Neuronal stem cell (in vitro differentiated cells): ENCODE measurements around the gene CALM1.

Source experiments
- DNase-seq: peaks from one replicate; pipeline ENCODE4 v3.0.0-alpha.2; 2013; ENCODE audit warnings: low spot score
- H2AFZ ChIP-seq: one replicate; pipeline ENCODE4 v1.6.1; 2013; ENCODE audit warnings: mild to moderate bottlenecking, low read length, inconsistent platforms
- H2AK5ac ChIP-seq: 2 replicates; pipeline ENCODE4 v1.6.1; 2013; ENCODE audit warnings: low read depth, mild to moderate bottlenecking, inconsistent platforms, low read length, moderate library complexity, mixed read lengths
- H2BK120ac ChIP-seq: 2 replicates; pipeline ENCODE4 v1.6.1; 2013; ENCODE audit warnings: low read depth, mild to moderate bottlenecking, inconsistent platforms, low read length, moderate library complexity, mixed read lengths
- H2BK12ac ChIP-seq: one replicate; pipeline ENCODE4 v1.6.1; 2013; ENCODE audit warnings: low read length, inconsistent platforms
- H2BK15ac ChIP-seq: 2 replicates; pipeline ENCODE4 v1.6.1; 2013; ENCODE audit warnings: mild to moderate bottlenecking, low read length, inconsistent platforms, mixed read lengths
- H2BK5ac ChIP-seq: one replicate; pipeline ENCODE4 v1.6.1; 2013; ENCODE audit warnings: inconsistent platforms, mild to moderate bottlenecking, low read length, moderate library complexity
- H3K14ac ChIP-seq: one replicate; pipeline ENCODE4 v1.6.1; 2013; ENCODE audit warnings: low read length, inconsistent platforms
- H3K18ac ChIP-seq: 2 replicates; pipeline ENCODE4 v1.6.1; 2013; ENCODE audit warnings: low read length, inconsistent platforms
- H3K23ac ChIP-seq: 2 replicates; pipeline ENCODE4 v1.6.1; 2013; ENCODE audit warnings: low read depth, mild to moderate bottlenecking, mixed read lengths, low read length, inconsistent platforms; ENCODE audit not compliant: poor library complexity
- H3K27ac ChIP-seq: replicated peaks from 3 replicates; pipeline ENCODE4 v1.5.1; 2013; ENCODE audit warnings: low read length, inconsistent platforms
- H3K27me3 ChIP-seq, 3 experiments: 2 replicates each; pipeline ENCODE4 v1.6.1; 2013; ENCODE audit warnings: low read length in 3 of 3, mild to moderate bottlenecking in 2 of 3, inconsistent platforms in 1 of 3, low read depth in 1 of 3, mixed read lengths in 1 of 3, moderate library complexity in 1 of 3; ENCODE audit not compliant: control insufficient read depth in 3 of 3, insufficient read depth in 3 of 3
- H3K36me3 ChIP-seq, 2 donors: replicated peaks in 1 of 2; 2 replicates each; pipeline ENCODE4 v1.6.1; 2013; ENCODE audit warnings: low read length in 2 of 2; ENCODE audit not compliant: control insufficient read depth in 2 of 2, insufficient read depth in 2 of 2
- H3K4ac ChIP-seq: 2 replicates; pipeline ENCODE4 v1.6.1; 2013; ENCODE audit warnings: inconsistent platforms, mild to moderate bottlenecking, low read length, moderate library complexity
- H3K4me1 ChIP-seq, 2 donors: 1 replicate in 1 of 2; 2 replicates in 1 of 2; pipeline ENCODE4 v1.6.1; 2013; ENCODE audit warnings: low read length in 2 of 2, low read depth in 1 of 2; ENCODE audit not compliant: control insufficient read depth in 2 of 2, insufficient read depth in 1 of 2
- H3K4me2 ChIP-seq: one replicate; pipeline ENCODE4 v1.6.1; 2013; ENCODE audit warnings: mild to moderate bottlenecking, low read length, inconsistent platforms; ENCODE audit not compliant: insufficient read depth, poor library complexity, severe bottlenecking
- H3K4me3 ChIP-seq, 2 donors: 2 replicates each; pipeline ENCODE4 v1.5.1; 2013; ENCODE audit warnings: low read length in 2 of 2, mild to moderate bottlenecking in 2 of 2, inconsistent platforms in 1 of 2, moderate library complexity in 1 of 2
- H3K79me1 ChIP-seq: one replicate; pipeline ENCODE4 v1.6.1; 2013; ENCODE audit warnings: low read depth, mild to moderate bottlenecking, inconsistent platforms, low read length, moderate library complexity
- H3K9ac ChIP-seq: one replicate; pipeline ENCODE4 v1.6.1; 2013; ENCODE audit warnings: mild to moderate bottlenecking, low read depth, low read length, inconsistent platforms; ENCODE audit not compliant: poor library complexity
- H3K9me3 ChIP-seq, 2 donors: replicated peaks in 1 of 2; 2 replicates each; pipeline versions ENCODE3 to v1.6.1; 2013; ENCODE audit warnings: low read length in 2 of 2, mild to moderate bottlenecking in 2 of 2, inconsistent platforms in 1 of 2, low read depth in 1 of 2, mixed read lengths in 1 of 2, moderate library complexity in 1 of 2; ENCODE audit not compliant: control insufficient read depth in 2 of 2, insufficient read depth in 1 of 2
- H4K8ac ChIP-seq: one replicate; pipeline ENCODE4 v1.6.1; 2013; ENCODE audit warnings: low read depth, mild to moderate bottlenecking, inconsistent platforms, low read length, moderate library complexity
- H4K91ac ChIP-seq: one replicate; pipeline ENCODE4 v1.6.1; 2013; ENCODE audit warnings: low read length, low read depth, mild to moderate bottlenecking, inconsistent platforms; ENCODE audit not compliant: poor library complexity
- WGBS, 2 donors: extraction: QIAGEN DNeasy Blood & Tissue Kit; methylation state at CpG; one replicate each; pipeline ENCODE4 v1.1.7; 2013; ENCODE audit warnings: missing lambda C conversion rate in 2 of 2, mixed read lengths in 1 of 2; ENCODE audit not compliant: insufficient read length in 2 of 2, insufficient replicate concordance in 1 of 2; ENCODE audit errors: extremely low coverage in 2 of 2; 5-methylcytosine and 5-hydroxymethylcytosine counted together

CALM1 gene

DNA sequence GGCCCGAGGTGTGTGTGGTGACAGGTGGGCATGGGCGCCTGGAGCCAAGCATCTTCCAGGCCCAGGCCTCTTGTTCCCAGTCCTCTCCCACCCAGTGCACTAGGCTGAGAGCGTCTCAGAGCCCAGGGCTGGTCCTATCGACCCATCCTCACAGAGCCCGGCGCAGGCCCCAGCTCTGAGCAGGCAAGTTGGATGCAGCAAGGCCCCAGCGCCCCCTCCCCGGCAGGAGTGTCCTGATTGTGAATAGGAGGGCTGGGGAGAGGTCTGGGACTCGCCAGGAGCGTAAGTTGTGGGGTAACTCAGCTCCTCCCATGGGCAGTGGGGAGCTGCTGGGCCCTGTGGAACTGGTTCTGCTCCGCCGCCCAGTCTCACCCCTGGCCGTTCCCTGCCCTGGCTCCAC is 26.3 kb downstream of the CALM1 start:
- Histone ChIP-seq H2AK5ac (peak overlapping the region; percentile 97), H3K9ac (peak overlapping the region; percentile 37)

DNA sequence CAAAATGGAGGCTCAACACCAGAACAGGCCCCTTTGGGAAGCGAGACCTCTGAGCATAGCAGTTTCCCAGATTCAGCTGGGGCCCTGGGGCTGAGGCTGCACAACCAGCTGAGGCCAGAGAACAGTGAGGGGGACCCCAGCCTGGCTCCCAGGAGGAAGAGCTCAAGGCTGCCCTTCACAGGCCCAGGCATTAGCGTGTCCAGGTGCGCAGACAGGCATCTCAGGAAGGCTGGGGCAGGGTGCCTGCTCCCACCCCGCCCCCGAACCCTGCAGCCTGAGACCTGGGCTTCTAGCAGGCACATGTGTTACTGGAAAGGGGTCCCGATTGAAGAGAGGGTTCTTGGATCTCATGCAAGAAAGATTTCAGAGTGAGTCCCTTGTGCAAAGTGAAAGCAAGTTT is 27.2 kb downstream of the CALM1 start:
- peaks cover under 1% of the 10 kb centered on the region in 2 donors for H3K9me3 ChIP-seq
- H3K27me3 ChIP-seq, result no peaks in the 10 kb centered on the region
- H2AK5ac ChIP-seq, result no peak overlapping the region
- no CpG with 5 or more reads among the region's 6 CpGs for WGBS, 2 donors
- H2BK15ac ChIP-seq, result peak overlapping the region; percentile 56
- no peak overlapping the region for H3K4me3 ChIP-seq
- peaks cover 13 to 31% of the 10 kb centered on the region in 2 donors for H3K4me1 ChIP-seq
- H2AFZ ChIP-seq, result peak overlapping the region; percentile 38
- H2BK120ac ChIP-seq, result peak overlapping the region; percentile 93
- no peaks in the 10 kb centered on the region for H3K36me3 ChIP-seq
- H3K9ac ChIP-seq, result peak overlapping the region; percentile 40
- H2BK5ac ChIP-seq, result peak overlapping the region; percentile 45
- H4K8ac ChIP-seq, result no peak overlapping the region
- no peak overlapping the region for H3K27ac ChIP-seq
- H3K18ac ChIP-seq, result peak overlapping the region; percentile 85
- H3K23ac ChIP-seq, result peak overlapping the region; percentile 28
- no peaks in the 10 kb centered on the region for H3K79me1 ChIP-seq
- no peak overlapping the region for H4K91ac ChIP-seq
- H3K4me2 ChIP-seq, result no peak overlapping the region
- no peak overlapping the region for H3K4ac ChIP-seq
- H3K14ac ChIP-seq, result peak overlapping the region; percentile 60
- peak overlapping the region; percentile 80 for H2BK12ac ChIP-seq
- DNase-seq, result no peak

More for the DNA sequence above, 26.3 kb downstream of the CALM1 start:
- Histone ChIP-seq H4K91ac (no peak overlapping the region), H3K4me2 (no peak overlapping the region), H3K79me1 (no peaks in the 10 kb centered on the region), H3K9me3 (peaks cover 0 to 2% of the 10 kb centered on the region in 2 donors), H2BK12ac (peak overlapping the region; percentile 73), H2BK5ac (no peak overlapping the region), H3K36me3 (no peaks in the 10 kb centered on the region), H3K4ac (no peak overlapping the region), H3K14ac (peak overlapping the region; percentile 60), H2BK15ac (peak overlapping the region; percentile 97), H3K4me3 (no peak overlapping the region), H3K27ac (no peak overlapping the region), H3K18ac (peak overlapping the region; percentile 90), H3K4me1 (peaks cover 13 to 31% of the 10 kb centered on the region in 2 donors), H2AFZ (peak overlapping the region; percentile 38), H3K23ac (peak overlapping the region; percentile 81), H3K27me3 (no peaks in the 10 kb centered on the region), H4K8ac (peak overlapping the region; percentile 54), H2BK120ac (no peak overlapping the region)
- WGBS, 2 donors, result no CpG with 5 or more reads among the region's 13 CpGs
- no peak for DNase-seq

DNA sequence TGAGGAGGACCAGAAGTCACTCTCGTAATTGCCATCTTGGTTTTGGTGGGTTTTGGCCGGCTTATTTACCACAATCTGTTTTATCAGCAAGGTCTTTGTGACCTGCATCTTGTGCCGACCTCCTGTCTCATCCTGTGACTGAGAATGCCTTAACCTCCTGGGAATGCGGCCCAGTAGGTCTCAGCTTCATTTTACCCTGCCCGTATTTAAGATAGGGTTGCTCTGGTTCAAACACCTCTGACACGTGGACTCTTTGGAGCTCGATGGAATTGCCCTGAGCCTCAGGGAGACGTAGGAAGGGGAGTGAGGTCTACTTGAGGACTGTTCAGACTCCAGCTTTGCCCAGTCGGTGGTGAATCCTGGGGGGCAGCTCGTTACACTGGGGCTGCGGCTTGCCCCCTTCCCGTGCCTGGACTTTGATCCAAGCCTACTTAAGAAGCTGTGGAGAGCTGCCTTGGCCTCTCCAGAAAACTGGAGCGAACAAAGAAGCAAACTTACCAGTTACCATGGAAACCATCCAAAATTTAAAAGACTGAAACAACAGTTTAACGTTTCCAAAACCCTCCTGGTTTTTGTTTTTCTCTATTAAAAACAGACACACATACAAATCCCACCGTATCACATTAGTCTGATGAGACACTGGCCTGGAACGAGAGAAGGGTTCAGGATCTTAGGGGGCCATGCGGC is 28.0 kb downstream of the CALM1 start:
- Histone ChIP-seq H3K27ac (no peak overlapping the region), H3K18ac (peak overlapping the region; percentile 52), H2AK5ac (no peak overlapping the region), H3K27me3 (no peaks in the 10 kb centered on the region), H3K9ac (no peak overlapping the region), H3K14ac (no peak overlapping the region), H3K4me2 (no peak overlapping the region), H2BK15ac (no peak overlapping the region), H2AFZ (peak overlapping the region; percentile 75), H3K9me3 (peaks cover 2% of the 10 kb centered on the region in 2 donors), H3K4me3 (no peak overlapping the region), H2BK5ac (no peak overlapping the region), H4K8ac (no peak overlapping the region), H3K36me3 (no peaks in the 10 kb centered on the region), H3K4ac (no peak overlapping the region), H3K79me1 (no peaks in the 10 kb centered on the region), H3K23ac (no peak overlapping the region), H2BK120ac (no peak overlapping the region), H3K4me1 (peaks cover 13 to 31% of the 10 kb centered on the region in 2 donors), H4K91ac (no peak overlapping the region), H2BK12ac (no peak overlapping the region)
- DNase-seq, result no peak
- no CpG with 5 or more reads among the region's 17 CpGs for WGBS, 2 donors

GRCh38 chr14:90425373-90425879 is 28.6 kb downstream of the CALM1 start:
- no peak overlapping the region for H4K8ac ChIP-seq
- no CpG with 5 or more reads among the region's 9 CpGs for WGBS, 2 donors
- H4K91ac ChIP-seq, result no peak overlapping the region
- no peaks in the 10 kb centered on the region for H3K79me1 ChIP-seq
- H3K27ac ChIP-seq, result no peak overlapping the region
- no peak overlapping the region for H2AK5ac ChIP-seq
- H3K18ac ChIP-seq, result peak overlapping the region; percentile 33
- H2BK120ac ChIP-seq, result no peak overlapping the region
- no peak overlapping the region for H2BK12ac ChIP-seq
- H3K14ac ChIP-seq, result no peak overlapping the region
- H2BK5ac ChIP-seq, result no peak overlapping the region
- peaks cover 2% of the 10 kb centered on the region in 2 donors for H3K9me3 ChIP-seq
- no peak overlapping the region for H2BK15ac ChIP-seq
- no peak overlapping the region for H3K4me2 ChIP-seq
- no peak overlapping the region for H3K23ac ChIP-seq
- H3K4ac ChIP-seq, result no peak overlapping the region
- H3K36me3 ChIP-seq, result no peaks in the 10 kb centered on the region
- no peak overlapping the region for H3K4me3 ChIP-seq
- no peak overlapping the region for H3K9ac ChIP-seq
- no peak overlapping the region for H2AFZ ChIP-seq
- DNase-seq, result no peak
- H3K4me1 ChIP-seq, result peaks cover 15 to 31% of the 10 kb centered on the region in 2 donors
- no peaks in the 10 kb centered on the region for H3K27me3 ChIP-seq
